ENCODE measurements around the gene RASGRF1.

Gene RASGRF1

GRCh38 chr15:78993931-78994530, 96.5 kb downstream of the RASGRF1 start:
- in situ Hi-C loops (cut with HindIII; ENCODE audit: low sequenced_read_pairs), result no loop called here
- DNase-seq (ENCODE audit: low read depth, low spot score), result no peak

GRCh38 chr15:78993257-78993930, 97.2 kb downstream of the RASGRF1 start:
- H3K4me3 ChIP-seq (ENCODE audit: low read depth, low read length), result no peak overlapping the region
- in situ Hi-C loops (cut with HindIII; ENCODE audit: low sequenced_read_pairs), result no loop called here
- no peak for TF ChIP-seq CTCF (IDR thresholded peaks at IDR 0.05; ENCODE audit: low read depth, low read length)
- DNase-seq (ENCODE audit: low read depth, low spot score), result no peak

More at GRCh38 chr15:78993931-78994530, 96.5 kb downstream of the RASGRF1 start:
- no peak overlapping the region for H3K4me3 ChIP-seq (ENCODE audit: low read depth, low read length)
- TF ChIP-seq CTCF (IDR thresholded peaks at IDR 0.05; ENCODE audit: low read depth, low read length), result no peak

- TF ChIP-seq CTCF (IDR thresholded peaks at IDR 0.05; ENCODE audit: low read depth, low read length), result no peak
- DNase-seq (ENCODE audit: low read depth, low spot score), result no peak
- no peak overlapping the region for H3K4me3 ChIP-seq (ENCODE audit: low read depth, low read length)
- in situ Hi-C loops (cut with HindIII; ENCODE audit: low sequenced_read_pairs), result no loop called here
Measured at GRCh38 chr15:78992416-78993256, 97.9 kb downstream of the RASGRF1 start.

- TF ChIP-seq CTCF (IDR thresholded peaks at IDR 0.05; ENCODE audit: low read depth, low read length), result no peak
- no peak overlapping the region for H3K4me3 ChIP-seq (ENCODE audit: low read depth, low read length)
- in situ Hi-C loops (cut with HindIII; ENCODE audit: low sequenced_read_pairs), result no loop called here
- no peak for DNase-seq (ENCODE audit: low read depth, low spot score)
Measured at GRCh38 chr15:78991879-78992278, 98.7 kb downstream of the RASGRF1 start.

- no peak overlapping the region for H3K4me3 ChIP-seq (ENCODE audit: low read depth, low read length)
- no peak for TF ChIP-seq CTCF (IDR thresholded peaks at IDR 0.05; ENCODE audit: low read depth, low read length)
- DNase-seq (ENCODE audit: low read depth, low spot score), result no peak
- in situ Hi-C loops (cut with HindIII; ENCODE audit: low sequenced_read_pairs), result no loop called here
Measured at GRCh38 chr15:78991476-78991875, 99.1 kb downstream of the RASGRF1 start.

- no peak for DNase-seq (ENCODE audit: low read depth, low spot score)
- in situ Hi-C loops (cut with HindIII; ENCODE audit: low sequenced_read_pairs), result no loop called here
- no peak overlapping the region for H3K4me3 ChIP-seq (ENCODE audit: low read depth, low read length)
- no peak for TF ChIP-seq CTCF (IDR thresholded peaks at IDR 0.05; ENCODE audit: low read depth, low read length)
Measured at GRCh38 chr15:78990278-78990677, 100.3 kb downstream of the RASGRF1 start.

Measured in astrocyte of the spinal cord (primary cell).